Stimulated activated CD4-positive, alpha-beta T cell treated with anti-CD3 and anti-CD28 coated beads, Interleukin-1b, Interleukin-23, amount 100 ng/mL, for 4 hours (primary cell): Measurements from ENCODE around the gene NSMCE3.
"Not testable (repeated sequence)": the region's sequence is repeated elsewhere in the genome, so short reads cannot be mapped to it uniquely, and the experiment has no call there.

Experiments
- DNase-seq, 2 donors: peaks; one replicate each; pipeline ENCODE4 v3.0.0-alpha.2; 2020; ENCODE audit warnings: low read depth in 2 of 2

The NSMCE3 gene

GRCh38 chr15:29270169-29270955, 740 bp upstream of the NSMCE3 start:
- no peak for DNase-seq

- DNase-seq = peak in 1 of 2 donors; percentile 20
These were observed 727 bp downstream of the NSMCE3 start for GRCh38 chr15:29268706-29269484.

GRCh38 chr15:29266052-29266582, 3.5 kb downstream of the NSMCE3 start:
- no peak for DNase-seq

GRCh38 chr15:29263289-29263688, 6.3 kb downstream of the NSMCE3 start:
- no peak for DNase-seq

- no peak for DNase-seq
These were observed 6.9 kb downstream of the NSMCE3 start for GRCh38 chr15:29262738-29263137.

- DNase-seq = no peak
These were observed 8.7 kb downstream of the NSMCE3 start for GRCh38 chr15:29260896-29261295.

GRCh38 chr15:29259233-29259632, 10.4 kb downstream of the NSMCE3 start:
- no peak for DNase-seq

- no peak for DNase-seq
These were observed 17.4 kb downstream of the NSMCE3 start for GRCh38 chr15:29252234-29252633.

- DNase-seq = no peak
These were observed 25.1 kb downstream of the NSMCE3 start for GRCh38 chr15:29244544-29244943.

- no peak for DNase-seq
These were observed 25.5 kb downstream of the NSMCE3 start for GRCh38 chr15:29244123-29244522.

GRCh38 chr15:29242456-29243242, 27.0 kb downstream of the NSMCE3 start:
- DNase-seq = no peak

- DNase-seq = no peak
These were observed 28.4 kb downstream of the NSMCE3 start for GRCh38 chr15:29241207-29241606.

- no peak for DNase-seq
These were observed 30.2 kb downstream of the NSMCE3 start for GRCh38 chr15:29239395-29239794.

- no peak for DNase-seq
These were observed 36.1 kb downstream of the NSMCE3 start for GRCh38 chr15:29233566-29233965.

GRCh38 chr15:29226436-29227208, 43.0 kb downstream of the NSMCE3 start:
- no peak for DNase-seq

GRCh38 chr15:29225534-29226234, 43.9 kb downstream of the NSMCE3 start:
- no peak for DNase-seq

- not testable (repeated sequence) for DNase-seq
These were observed 44.6 kb downstream of the NSMCE3 start for GRCh38 chr15:29224987-29225363.

- DNase-seq = not testable (repeated sequence)
These were observed 45.2 kb downstream of the NSMCE3 start for GRCh38 chr15:29224235-29224986.

- no peak for DNase-seq
These were observed 46.0 kb downstream of the NSMCE3 start for GRCh38 chr15:29223640-29224039.
